ENCODE data around the gene OST4.

DNA sequence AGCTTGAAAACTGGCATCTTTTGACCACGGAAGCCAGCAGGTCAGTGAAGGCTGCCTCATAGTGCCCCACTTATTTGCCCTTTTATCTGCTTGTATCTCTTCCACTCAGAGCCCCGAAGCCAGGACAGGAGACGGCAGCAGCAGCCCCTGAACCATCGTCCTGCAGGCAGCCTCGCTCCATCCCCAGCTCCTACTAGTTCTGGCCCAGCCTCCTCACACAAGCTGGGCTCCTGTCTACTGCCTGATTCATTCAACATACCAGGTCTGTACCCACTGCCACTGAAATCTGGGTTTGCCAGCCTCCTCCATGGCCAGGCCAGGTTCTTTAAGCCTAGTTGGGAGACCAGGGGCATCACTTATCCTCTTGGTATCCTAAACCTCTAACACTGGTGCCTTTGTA lies 4.1 kb downstream of the OST4 start:
- TF ChIP-seq, protein P1, sequence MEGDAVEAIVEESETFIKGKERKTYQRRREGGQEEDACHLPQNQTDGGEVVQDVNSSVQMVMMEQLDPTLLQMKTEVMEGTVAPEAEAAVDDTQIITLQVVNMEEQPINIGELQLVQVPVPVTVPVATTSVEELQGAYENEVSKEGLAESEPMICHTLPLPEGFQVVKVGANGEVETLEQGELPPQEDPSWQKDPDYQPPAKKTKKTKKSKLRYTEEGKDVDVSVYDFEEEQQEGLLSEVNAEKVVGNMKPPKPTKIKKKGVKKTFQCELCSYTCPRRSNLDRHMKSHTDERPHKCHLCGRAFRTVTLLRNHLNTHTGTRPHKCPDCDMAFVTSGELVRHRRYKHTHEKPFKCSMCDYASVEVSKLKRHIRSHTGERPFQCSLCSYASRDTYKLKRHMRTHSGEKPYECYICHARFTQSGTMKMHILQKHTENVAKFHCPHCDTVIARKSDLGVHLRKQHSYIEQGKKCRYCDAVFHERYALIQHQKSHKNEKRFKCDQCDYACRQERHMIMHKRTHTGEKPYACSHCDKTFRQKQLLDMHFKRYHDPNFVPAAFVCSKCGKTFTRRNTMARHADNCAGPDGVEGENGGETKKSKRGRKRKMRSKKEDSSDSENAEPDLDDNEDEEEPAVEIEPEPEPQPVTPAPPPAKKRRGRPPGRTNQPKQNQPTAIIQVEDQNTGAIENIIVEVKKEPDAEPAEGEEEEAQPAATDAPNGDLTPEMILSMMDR (conservative IDR thresholded peaks at IDR 0.05) = no peak
- no peak for TF ChIP-seq ZFX (IDR thresholded peaks at IDR 0.05)

All from C4-2B (cell line).